Uterus (tissue), 2 donors: ENCODE measurements around the gene CRTAC1.

Source experiments
- POLR2A ChIP-seq, 2 donors: fragments of 450-650 bp; IDR thresholded peaks; one replicate each; pipeline ENCODE4 v1.6.1; 2016; ENCODE audit warnings: antibody characterized with exemption in 2 of 2, mild to moderate bottlenecking in 1 of 2, moderate library complexity in 1 of 2
- TF ChIP-seq, protein P1 (sequence below), 4 experiments: fragments of 200-600 bp in 2 of 4; fragments of 450-650 bp in 2 of 4; sonication (generic) in 2 of 4; IDR thresholded peaks; one replicate each; pipeline ENCODE4 v1.5.1; 2016 to 2019; ENCODE audit warnings: antibody characterized with exemption in 4 of 4, mild to moderate bottlenecking in 2 of 4, moderate library complexity in 1 of 4

GRCh38 chr10:97910661-97911060 is 119.8 kb downstream of the CRTAC1 start:
- TF ChIP-seq, protein P1, sequence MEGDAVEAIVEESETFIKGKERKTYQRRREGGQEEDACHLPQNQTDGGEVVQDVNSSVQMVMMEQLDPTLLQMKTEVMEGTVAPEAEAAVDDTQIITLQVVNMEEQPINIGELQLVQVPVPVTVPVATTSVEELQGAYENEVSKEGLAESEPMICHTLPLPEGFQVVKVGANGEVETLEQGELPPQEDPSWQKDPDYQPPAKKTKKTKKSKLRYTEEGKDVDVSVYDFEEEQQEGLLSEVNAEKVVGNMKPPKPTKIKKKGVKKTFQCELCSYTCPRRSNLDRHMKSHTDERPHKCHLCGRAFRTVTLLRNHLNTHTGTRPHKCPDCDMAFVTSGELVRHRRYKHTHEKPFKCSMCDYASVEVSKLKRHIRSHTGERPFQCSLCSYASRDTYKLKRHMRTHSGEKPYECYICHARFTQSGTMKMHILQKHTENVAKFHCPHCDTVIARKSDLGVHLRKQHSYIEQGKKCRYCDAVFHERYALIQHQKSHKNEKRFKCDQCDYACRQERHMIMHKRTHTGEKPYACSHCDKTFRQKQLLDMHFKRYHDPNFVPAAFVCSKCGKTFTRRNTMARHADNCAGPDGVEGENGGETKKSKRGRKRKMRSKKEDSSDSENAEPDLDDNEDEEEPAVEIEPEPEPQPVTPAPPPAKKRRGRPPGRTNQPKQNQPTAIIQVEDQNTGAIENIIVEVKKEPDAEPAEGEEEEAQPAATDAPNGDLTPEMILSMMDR (IDR thresholded peaks at IDR 0.05): no peak
- TF ChIP-seq POLR2A (IDR thresholded peaks at IDR 0.05): no peak
